ENCODE measurements around the gene PRSS33. TPM values are rescaled to one million over a fixed set of nuclear protein-coding genes. Genes with fewer than 3 reads are reported as not detected.

The PRSS33 gene
- total and polyA plus RNA-seq, 9 of the 15 experiments (the other 6 are each of a cell fraction or from before 2014, with no cell fraction given), result not detected

- TF ChIP-seq ZBTB40 (IDR thresholded peaks at IDR 0.05), result peak; percentile 49
- no peak for TF ChIP-seq ZBTB40 (CRISPR knock-in tag; IDR thresholded peaks at IDR 0.05)
- no peak for TF ChIP-seq ZBTB9 (CRISPR knock-in tag; IDR thresholded peaks at IDR 0.05)
- TF ChIP-seq CHD4 (IDR thresholded peaks at IDR 0.05; ENCODE audit: insufficient read depth, insufficient replicate concordance, low read depth, low read length, poor library complexity, severe bottlenecking), result no peak
- TF ChIP-seq ESRRA (IDR thresholded peaks at IDR 0.05; ENCODE audit: borderline replicate concordance, low read depth), result no peak
- no peak for TF ChIP-seq ELF2 (CRISPR knock-in tag; IDR thresholded peaks at IDR 0.05)
- TF ChIP-seq DIDO1 (tag; IDR thresholded peaks at IDR 0.05; ENCODE audit: low read depth), result no peak
- TF ChIP-seq CBFA2T2 (conservative IDR thresholded peaks at IDR 0.05), result no peak
- TF ChIP-seq RBM17 (IDR thresholded peaks at IDR 0.05; ENCODE audit: borderline replicate concordance, low read depth, low read length), result no peak
- TF ChIP-seq NFXL1 (CRISPR knock-in tag; IDR thresholded peaks at IDR 0.05), result no peak
- no peak for TF ChIP-seq ATF6 (CRISPR knock-in tag; IDR thresholded peaks at IDR 0.05)
- no peak for TF ChIP-seq HDAC2 (IDR thresholded peaks at IDR 0.05)
- TF ChIP-seq IRF9 (tag; IDR thresholded peaks at IDR 0.05), result no peak
Observed at GRCh38 chr16:2817340-2818271, 30.2 kb upstream of the PRSS33 start (continued).

Measured in K562 (cell line).